Kidney glomerular epithelial cell (primary cell): ENCODE data around the gene TMEM80.

Experiments used
- DNase-seq: peaks from one replicate; lab custom pipeline; 2025; lab: John Stamatoyannopoulos, UW

The TMEM80 gene

DNA sequence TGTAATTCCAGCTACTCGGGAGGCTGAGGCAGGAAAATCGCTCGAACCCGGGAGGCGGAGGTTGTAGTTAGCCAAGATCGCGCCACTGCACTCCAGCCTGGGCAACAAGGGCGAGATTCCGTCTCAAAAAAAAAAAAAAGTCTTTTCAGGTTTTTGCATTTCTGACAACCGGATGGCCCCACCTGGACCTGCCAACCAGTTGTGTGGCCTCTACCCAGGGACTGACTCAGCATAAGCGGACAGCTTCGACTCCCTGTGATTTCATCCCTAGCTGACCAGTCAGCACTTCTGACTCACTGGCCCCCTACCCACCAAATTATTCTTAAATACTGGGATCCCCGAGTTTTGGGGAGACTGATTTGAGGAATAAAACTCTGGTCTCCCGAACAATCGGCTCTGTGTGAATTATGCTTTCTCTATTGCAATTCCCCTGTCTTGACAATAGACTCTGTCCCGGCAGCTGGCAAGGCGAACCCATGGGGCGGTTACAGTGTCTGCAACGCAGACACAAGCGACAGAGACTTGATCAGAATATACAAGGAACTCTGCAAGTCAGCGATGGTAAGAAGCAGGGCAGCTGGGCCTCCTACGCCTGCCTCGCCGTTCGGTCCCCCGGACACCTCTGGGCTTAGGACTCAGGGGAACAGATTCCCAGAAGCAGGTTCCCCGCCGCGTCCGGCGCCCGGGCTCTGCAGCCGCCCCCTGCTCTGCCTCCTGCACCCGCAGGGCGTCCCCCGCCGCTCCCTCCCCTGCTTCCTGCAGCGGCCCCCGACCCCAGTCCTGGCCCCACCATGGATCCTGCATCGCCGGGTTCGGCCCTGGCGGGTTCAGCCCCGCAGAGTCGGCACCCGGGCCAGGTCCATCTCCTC lies 50.9 kb downstream of the TMEM80 start:
- no peak for DNase-seq

GRCh38 chr11:747158-748006 lies 51.8 kb downstream of the TMEM80 start, which contains the start of gene TALDO1:
TALDO1 (plus strand) TSS chr11:747464; CDS start chr11:747482, 18 bp downstream.
- DNase-seq: peak; percentile 86

GRCh38 chr11:748007-748359 lies 52.4 kb downstream of the TMEM80 start:
- no peak for DNase-seq

DNA sequence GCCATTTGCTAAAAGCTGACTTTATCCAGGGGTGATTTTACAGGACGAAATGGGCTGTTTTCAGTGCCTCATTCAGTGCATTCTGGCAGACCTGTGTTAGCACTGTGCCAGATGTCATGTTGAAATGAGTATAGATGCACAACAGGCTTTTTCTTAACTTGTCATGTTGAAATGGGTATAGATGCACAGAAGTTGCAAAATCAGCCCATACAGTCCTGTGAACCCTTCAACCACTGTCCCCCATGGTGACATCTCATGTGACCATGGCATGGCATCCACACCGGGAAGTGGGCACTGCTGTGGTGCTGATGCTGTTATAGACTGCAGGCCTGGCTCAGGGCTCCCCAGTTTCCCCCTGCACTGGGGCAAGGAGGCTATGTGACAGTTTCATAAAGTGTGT lies 54.1 kb downstream of the TMEM80 start:
- no peak for DNase-seq
